MG63 (cell line): ENCODE measurements around the gene SSNA1. TPM values are rescaled to one million over a fixed set of nuclear protein-coding genes. Genes with fewer than 3 reads are reported as not detected.

ENCODE experiments used
- DNase-seq: peaks from one replicate; pipeline ENCODE4 v3.0.0-alpha.2; 2020
- H3K27me3 ChIP-seq: fragments of 250-450 bp; sonication (Bioruptor Pico); 2 replicates; pipeline ENCODE4 v1.5.1; 2020; ENCODE audit warnings: mild to moderate bottlenecking, moderate library complexity
- H3K36me3 ChIP-seq: fragments of 250-450 bp; sonication (Bioruptor Pico); 2 replicates; pipeline ENCODE4 v1.5.1; 2020; ENCODE audit warnings: mild to moderate bottlenecking, moderate library complexity
- H3K4me3 ChIP-seq: fragments of 250-450 bp; sonication (Bioruptor Pico); 2 replicates; pipeline ENCODE4 v1.5.1; 2020; ENCODE audit warnings: mild to moderate bottlenecking, moderate library complexity
- H3K9me3 ChIP-seq: fragments of 250-450 bp; sonication (Bioruptor Pico); 2 replicates; pipeline ENCODE4 v1.5.1; 2020; ENCODE audit warnings: mild to moderate bottlenecking, moderate library complexity
- total RNA-seq: library from RNA; depleted of rRNA; stranded (reverse); fragments of >200 nt; shearing (Covaris generic); gene quantifications from 2 replicates; pipeline ENCODE4 v1.2.3, GENCODE V29; 2014; ENCODE audit warnings: low replicate concordance

The SSNA1 gene
- total RNA-seq, 1 experiment from 2014 or later: 267 TPM

DNA sequence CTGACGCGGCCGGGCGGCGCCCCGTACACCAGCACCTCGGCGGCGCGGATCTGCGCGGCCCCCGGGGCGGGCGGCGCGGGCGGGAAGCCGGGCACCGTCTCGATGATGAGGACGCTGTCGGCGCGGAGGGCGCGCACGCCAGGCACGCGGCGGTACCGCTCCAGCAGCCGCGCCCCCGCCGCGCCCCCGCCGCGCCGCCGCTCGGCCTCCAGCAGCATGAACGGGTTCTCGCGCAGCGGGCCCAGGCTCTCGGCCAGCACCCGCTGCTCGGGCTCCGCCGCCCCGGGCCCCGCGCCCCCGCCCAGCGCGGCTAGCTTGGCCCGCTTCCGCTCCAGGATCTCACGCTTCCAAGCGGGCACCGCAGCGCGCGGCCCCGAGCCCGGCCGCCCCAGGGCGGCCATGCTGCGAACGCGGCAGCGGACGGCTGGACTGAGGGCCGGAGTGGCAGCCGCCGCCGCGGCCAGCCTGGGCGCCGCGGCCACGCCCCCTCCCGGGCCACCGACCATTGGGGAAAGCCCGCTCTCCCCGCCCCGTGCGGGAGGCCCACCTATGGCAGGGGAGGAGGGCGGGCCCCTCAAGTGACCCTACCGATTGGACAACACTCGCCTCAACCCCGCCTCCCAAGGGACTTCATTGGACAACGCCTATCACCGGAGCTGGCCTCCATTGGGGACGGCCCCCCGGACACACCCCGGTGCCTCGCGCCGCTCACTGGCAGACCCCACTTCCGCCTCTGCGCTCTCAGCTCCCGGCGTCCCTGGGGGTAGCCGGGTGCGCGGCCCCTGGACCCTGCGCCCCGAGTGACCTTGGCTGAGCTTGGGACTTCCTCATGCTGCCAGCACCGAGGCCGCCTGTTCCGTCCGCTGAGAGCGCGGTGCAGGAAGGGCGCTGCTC lies 12.1 kb downstream of the SSNA1 start, which contains the start of gene TPRN:
Gene TPRN (minus strand): TSS at position 431 of the 894 bp plus-strand sequence. CDS start 30 bp downstream, at position 401.
- peak; percentile 99 for DNase-seq
- H3K4me3 ChIP-seq: peak within 1 kb of the TSS; percentile 59
- no peaks in the 10 kb centered on the region for H3K9me3 ChIP-seq
- peaks cover 4% of the 10 kb centered on the region for H3K36me3 ChIP-seq
- H3K27me3 ChIP-seq: no peaks in the 10 kb centered on the region

DNA sequence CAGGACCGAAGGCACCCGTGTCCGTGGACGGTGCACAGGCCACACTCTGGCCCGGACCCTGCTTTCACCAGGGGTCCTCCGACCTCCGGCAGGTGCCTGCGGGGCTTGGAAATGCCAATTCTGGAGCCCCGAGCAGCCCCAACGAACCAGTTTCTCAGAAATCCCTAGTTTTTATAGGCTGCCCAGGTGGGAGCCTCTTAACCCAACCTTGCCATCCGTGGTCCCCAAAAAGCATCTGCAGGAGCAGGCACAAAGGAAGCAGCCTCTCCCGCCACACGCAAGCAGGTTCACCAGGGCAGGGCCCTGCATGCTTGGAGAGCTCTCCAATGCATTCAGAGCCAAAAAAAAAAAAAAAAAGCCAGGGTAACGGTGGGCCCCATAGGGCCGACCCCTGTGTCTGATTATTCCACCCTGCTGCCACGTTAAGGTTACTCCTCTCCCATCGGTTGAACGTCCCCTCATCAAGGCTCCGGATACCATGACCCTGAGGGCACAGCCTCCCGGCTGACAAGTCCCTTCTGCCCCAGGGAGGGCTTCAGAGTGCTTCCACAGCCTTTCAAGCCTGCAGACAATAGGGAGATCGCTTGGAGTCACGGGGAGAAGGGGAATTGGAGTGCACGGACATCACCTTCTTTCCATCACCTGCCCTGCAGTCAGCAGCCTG lies 12.9 kb downstream of the SSNA1 start:
- Histone ChIP-seq H3K27me3 (no peaks in the 10 kb centered on the region), H3K36me3 (peaks cover 4% of the 10 kb centered on the region), H3K4me3 (peak overlapping the region; percentile 59), H3K9me3 (no peaks in the 10 kb centered on the region)
- no peak for DNase-seq

DNA sequence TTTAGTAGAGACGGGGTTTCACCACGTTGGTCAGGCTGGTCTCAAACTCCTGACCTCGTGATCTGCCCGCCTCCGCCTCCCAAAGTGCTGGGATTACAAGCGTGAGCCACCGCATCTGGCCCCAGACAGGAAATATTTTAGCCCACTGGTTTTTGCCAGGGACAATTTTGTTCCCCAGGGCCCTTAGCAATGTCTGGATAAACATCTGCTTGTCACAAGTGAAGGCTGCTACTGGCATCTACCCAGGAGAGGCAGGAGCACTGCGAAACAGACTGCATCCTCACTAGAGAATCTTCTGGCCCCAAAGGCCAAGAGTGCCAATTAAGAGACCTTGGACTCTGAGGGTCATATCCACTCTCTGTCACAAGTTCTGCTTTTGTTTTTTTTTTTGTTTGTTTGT lies 14.5 kb downstream of the SSNA1 start:
- DNase-seq: no peak
- Histone ChIP-seq H3K9me3 (no peaks in the 10 kb centered on the region), H3K27me3 (no peaks in the 10 kb centered on the region), H3K36me3 (peaks cover 17% of the 10 kb centered on the region), H3K4me3 (no peak overlapping the region)

DNA sequence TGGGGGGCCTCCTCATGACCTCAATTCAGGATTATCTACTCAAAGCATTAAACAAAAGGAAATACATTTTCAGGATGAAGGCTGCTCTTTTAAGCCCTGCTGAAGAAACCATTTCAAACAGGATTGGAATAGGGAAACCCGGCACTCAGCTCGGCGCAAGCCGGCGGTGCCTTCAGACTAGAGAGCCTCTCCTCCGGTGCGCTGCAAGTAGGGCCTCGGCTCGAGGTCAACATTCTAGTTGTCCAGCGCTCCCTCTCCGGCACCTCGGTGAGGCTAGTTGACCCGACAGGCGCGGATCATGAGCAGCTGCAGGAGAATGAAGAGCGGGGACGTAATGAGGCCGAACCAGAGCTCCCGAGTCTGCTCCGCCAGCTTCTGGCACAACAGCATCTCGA lies 16.3 kb downstream of the SSNA1 start:
- no peak for DNase-seq
- Histone ChIP-seq H3K36me3 (peaks cover 17% of the 10 kb centered on the region), H3K27me3 (no peaks in the 10 kb centered on the region), H3K4me3 (peak overlapping the region; percentile 82), H3K9me3 (no peaks in the 10 kb centered on the region)

DNA sequence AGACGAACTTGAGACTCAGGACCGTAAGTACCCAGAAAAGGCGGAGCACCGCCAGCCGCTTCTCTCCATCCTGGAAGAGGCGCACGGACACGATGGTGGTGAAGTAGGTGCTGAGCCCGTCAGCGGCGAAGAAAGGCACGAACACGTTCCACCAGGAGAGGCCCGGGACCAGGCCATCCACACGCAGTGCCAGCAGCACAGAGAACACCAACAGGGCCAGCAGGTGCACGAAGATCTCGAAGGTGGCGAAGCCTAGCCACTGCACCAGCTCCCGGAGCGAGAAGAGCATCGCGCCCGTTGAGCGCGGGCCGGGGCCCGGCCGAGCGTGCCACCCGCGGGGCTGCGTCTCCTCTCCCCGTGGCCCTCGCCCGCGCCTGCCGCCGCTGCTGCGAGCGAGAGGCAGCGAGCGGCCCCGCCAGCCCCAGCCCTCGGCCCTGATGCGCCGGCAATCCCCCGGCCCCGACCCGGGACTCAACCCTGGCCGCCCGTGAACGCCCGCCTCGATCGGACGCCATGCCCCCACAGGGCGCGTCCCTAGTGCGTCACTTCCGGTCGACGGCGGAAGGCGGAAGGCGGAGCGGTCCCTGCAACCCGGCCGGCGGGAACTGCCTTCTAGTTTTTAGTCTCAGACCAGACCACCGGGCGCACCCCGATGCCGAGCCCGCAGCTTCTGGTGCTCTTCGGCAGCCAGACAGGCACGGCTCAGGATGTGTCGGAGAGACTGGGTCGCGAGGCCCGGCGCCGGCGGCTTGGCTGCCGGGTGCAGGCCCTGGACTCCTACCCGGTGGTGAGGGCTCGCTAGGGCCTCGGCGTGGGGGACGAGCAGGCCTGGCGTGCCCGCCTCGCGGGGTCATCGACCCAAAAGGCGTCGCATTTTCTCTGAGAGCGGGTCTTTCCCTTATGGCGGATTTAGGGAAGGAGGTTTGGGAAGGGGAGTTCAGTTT lies 16.9 kb downstream of the SSNA1 start, which contains the start of the genes NDOR1 and TMEM203:
Gene NDOR1 (plus strand): TSS at position 575 of the 944 bp plus-strand sequence. CDS start 78 bp downstream, at position 653.
Gene TMEM203 (minus strand): TSS at position 523 of the 944 bp plus-strand sequence. CDS start 234 bp downstream, at position 289.
- H3K27me3 ChIP-seq: no peaks in the 10 kb centered on the region
- H3K36me3 ChIP-seq: peaks cover 17% of the 10 kb centered on the region
- H3K9me3 ChIP-seq: no peaks in the 10 kb centered on the region
- DNase-seq: peak; percentile 90
- peak within 1 kb of the TSS; percentile 82 for H3K4me3 ChIP-seq

DNA sequence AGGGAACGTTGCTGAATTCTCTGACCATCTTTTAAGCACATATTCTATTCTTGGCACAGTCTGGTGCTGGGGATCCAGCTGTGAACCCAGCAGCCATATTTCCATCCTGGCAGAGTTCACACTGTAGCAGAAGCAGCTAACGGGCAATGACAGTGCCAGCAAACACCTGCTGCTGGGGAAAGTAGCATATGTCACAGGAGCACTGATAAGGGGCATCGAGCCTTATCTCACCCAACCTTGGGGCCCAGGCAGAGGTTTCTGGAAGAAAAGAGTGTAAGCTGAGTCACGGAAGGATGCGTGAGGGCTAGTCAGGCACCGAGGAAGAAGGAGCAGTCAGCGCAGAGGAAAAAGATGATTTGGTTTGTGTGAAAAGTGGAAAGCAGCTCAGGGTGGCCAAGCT lies 18.1 kb downstream of the SSNA1 start:
- H3K9me3 ChIP-seq: no peaks in the 10 kb centered on the region
- no peak for DNase-seq
- H3K27me3 ChIP-seq: no peaks in the 10 kb centered on the region
- H3K36me3 ChIP-seq: peaks cover 17% of the 10 kb centered on the region
- H3K4me3 ChIP-seq: peak overlapping the region; percentile 82

DNA sequence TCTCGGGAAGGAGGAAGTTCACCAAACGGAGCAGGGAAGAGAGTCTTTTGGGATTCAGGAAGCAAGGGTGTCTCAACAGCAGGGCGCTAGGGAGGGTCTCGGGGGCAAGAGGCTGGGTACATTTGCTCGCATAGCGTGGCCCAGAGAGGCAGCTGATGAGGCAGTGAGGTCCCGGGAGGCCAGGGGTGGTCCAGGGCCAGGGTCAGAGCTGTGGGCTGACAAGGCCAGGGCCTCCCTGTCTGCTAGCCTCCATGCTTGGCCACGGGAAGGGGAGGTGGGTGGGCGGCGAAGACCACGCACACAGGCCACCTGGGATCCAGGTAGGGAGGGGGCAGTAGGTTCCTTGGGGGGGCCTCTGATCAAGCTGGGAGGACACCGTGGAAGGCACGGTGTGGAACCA lies 23.1 kb downstream of the SSNA1 start:
- peaks cover 13% of the 10 kb centered on the region for H3K36me3 ChIP-seq
- H3K27me3 ChIP-seq: no peaks in the 10 kb centered on the region
- no peak for DNase-seq
- no peaks in the 10 kb centered on the region for H3K9me3 ChIP-seq
- H3K4me3 ChIP-seq: no peak overlapping the region

DNA sequence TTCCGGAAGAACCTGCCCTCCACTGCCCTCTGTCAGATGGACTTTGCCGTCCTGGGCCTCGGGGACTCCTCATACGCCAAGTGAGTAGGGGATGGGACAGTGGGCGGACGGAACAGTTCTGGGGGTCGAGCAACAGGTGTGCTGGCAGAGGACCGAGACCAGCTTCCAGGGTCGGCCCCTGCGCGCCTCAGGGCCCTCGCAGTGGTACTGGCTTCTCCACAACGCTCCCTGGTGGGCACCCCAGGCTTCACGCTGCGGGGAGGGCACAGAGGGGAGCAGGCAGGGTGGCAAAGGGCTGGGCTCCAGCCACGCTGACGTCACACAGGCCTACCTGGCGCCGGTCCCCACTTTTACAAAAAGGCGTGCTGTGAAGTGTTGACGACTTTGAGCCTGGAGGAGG lies 24.0 kb downstream of the SSNA1 start:
- Histone ChIP-seq H3K4me3 (no peak overlapping the region), H3K27me3 (no peaks in the 10 kb centered on the region), H3K36me3 (peaks cover 5% of the 10 kb centered on the region), H3K9me3 (no peaks in the 10 kb centered on the region)
- DNase-seq: no peak

DNA sequence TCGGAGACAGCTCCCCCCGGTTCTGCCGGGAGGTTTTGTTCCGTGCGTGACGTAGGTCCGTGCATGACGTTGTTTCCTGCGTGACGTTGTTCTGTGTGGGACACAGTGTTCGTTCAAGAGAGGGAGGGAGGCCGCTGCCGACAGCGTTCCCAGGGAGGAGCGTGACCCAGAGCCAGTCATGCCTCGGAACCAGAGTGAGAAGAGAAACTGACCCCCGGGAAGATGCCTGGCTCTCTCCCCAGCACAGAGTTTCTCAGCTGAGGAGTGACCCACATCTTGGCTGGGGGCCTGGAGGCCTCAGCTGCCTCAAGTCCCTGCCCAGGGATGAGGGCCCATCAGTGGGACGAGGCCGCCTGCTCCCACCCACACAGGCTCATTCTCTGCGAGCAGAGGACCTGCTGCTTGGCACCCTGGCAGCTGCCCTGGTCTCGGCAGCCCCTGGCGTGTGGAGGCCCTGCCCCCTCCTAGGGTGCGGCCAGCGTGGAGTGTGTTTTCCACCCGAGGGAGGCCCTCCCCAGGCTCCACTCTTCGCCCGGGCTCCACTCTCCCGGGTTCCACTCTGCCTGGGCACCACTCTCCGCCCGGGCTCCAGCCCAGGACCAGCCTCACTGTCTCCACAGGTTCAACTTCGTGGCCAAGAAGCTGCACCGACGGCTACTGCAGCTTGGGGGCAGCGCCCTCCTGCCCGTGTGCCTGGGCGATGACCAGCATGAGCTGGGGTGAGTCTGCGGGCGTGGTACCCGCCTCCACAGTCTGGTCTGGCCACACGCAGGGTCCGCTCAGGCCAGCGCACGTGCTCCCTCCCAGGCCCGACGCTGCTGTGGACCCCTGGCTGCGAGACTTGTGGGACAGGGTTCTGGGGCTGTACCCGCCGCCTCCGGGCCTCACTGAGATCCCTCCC lies 24.9 kb downstream of the SSNA1 start:
- Histone ChIP-seq H3K36me3 (peaks cover 2% of the 10 kb centered on the region; the same call in 1 of the 2 replicates), H3K4me3 (no peak overlapping the region), H3K27me3 (no peaks in the 10 kb centered on the region), H3K9me3 (no peaks in the 10 kb centered on the region)
- no peak for DNase-seq

DNA sequence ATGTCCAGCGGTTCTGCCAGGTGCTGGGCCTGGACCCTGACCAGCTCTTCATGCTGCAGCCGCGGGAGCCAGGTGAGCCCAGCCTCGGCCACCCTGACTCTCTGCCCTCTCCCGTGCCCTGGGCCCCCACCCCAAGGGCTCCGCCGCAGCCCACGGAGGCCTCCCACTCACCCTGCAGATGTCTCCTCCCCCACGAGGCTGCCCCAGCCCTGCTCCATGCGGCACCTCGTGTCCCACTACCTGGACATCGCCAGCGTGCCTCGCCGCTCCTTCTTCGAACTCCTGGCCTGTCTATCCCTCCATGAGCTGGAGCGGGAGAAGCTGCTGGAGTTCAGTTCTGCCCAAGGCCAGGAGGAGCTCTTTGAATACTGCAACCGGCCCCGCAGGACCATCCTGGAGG lies 26.1 kb downstream of the SSNA1 start:
- no peak for DNase-seq
- H3K36me3 ChIP-seq: peaks cover 2% of the 10 kb centered on the region; the same call in 1 of the 2 replicates
- H3K27me3 ChIP-seq: no peaks in the 10 kb centered on the region
- H3K4me3 ChIP-seq: no peak overlapping the region
- no peaks in the 10 kb centered on the region for H3K9me3 ChIP-seq

DNA sequence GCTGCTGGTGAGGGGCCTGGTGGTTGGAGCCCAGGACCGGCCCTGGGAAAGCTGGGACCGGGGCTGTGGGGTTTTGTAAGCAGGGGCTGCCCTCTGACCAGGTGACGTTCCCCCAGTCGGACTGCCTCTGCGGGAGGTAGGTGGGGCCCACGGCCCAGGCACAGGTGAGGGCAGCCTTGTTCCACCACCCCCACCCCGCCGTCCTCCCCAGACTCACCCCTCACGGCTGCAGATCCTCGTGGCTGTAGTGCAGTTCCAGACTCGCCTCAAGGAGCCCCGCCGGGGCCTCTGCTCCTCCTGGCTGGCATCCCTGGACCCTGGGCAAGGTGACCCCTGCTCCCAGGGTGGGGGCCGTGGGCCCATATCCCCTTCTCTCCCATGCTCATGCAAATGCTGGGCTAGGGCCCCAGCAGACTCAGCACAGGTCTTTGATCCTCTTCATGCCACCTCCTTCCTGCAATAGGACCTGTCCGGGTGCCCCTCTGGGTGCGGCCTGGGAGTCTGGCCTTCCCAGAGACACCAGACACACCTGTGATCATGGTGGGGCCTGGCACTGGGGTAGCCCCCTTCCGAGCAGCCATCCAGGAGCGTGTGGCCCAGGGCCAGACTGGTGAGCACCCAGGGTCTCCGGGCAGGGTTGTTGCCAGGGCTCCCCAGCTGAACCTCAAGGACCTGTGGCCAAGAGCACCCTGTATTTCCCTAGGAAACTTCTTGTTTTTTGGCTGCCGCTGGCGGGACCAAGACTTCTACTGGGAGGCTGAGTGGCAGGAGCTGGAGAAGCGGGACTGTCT lies 26.9 kb downstream of the SSNA1 start:
- no peaks in the 10 kb centered on the region for H3K27me3 ChIP-seq
- no peak overlapping the region for H3K4me3 ChIP-seq
- H3K36me3 ChIP-seq: peaks cover 2% of the 10 kb centered on the region; the same call in 1 of the 2 replicates
- no peak for DNase-seq
- no peaks in the 10 kb centered on the region for H3K9me3 ChIP-seq

DNA sequence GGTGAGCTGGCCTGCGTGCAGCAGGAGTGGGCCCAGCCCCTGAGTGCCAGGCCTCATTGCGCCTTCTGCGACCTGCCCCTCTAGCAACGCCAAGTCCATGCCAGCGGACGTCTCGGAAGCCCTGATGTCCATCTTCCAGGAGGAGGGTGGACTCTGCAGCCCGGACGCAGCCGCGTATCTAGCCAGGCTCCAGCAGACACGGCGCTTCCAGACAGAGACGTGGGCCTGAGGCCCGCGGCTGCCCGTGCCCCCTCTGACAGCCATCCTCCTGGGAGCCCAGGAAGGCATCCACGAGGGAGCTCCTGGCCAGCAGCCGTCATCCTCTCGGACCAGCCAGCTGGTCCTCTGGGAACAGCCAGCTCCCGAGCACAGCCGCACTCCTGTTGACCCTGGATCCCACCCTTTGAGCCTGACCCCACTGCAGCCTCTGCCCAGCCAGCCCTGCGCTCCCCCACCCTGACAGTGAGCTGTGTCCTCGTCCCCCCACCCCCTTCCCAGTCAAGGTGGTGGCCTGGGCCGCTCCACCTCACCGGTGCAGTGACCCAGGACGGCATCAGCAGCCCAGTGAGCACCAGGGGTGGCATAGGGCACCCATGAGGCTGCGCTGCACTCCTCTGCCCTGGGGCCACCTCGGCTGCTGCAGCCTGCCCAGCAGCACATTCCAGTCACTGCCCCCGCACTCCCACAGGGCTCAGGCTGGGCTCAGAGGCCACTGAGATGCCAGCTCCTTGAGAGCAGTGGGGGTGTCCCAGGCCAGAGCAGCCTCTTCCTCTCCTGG lies 27.9 kb downstream of the SSNA1 start:
- no peak for DNase-seq
- no peaks in the 10 kb centered on the region for H3K9me3 ChIP-seq
- H3K4me3 ChIP-seq: no peak overlapping the region
- no peaks in the 10 kb centered on the region for H3K27me3 ChIP-seq
- H3K36me3 ChIP-seq: peaks cover 2% of the 10 kb centered on the region; the same call in 1 of the 2 replicates

DNA sequence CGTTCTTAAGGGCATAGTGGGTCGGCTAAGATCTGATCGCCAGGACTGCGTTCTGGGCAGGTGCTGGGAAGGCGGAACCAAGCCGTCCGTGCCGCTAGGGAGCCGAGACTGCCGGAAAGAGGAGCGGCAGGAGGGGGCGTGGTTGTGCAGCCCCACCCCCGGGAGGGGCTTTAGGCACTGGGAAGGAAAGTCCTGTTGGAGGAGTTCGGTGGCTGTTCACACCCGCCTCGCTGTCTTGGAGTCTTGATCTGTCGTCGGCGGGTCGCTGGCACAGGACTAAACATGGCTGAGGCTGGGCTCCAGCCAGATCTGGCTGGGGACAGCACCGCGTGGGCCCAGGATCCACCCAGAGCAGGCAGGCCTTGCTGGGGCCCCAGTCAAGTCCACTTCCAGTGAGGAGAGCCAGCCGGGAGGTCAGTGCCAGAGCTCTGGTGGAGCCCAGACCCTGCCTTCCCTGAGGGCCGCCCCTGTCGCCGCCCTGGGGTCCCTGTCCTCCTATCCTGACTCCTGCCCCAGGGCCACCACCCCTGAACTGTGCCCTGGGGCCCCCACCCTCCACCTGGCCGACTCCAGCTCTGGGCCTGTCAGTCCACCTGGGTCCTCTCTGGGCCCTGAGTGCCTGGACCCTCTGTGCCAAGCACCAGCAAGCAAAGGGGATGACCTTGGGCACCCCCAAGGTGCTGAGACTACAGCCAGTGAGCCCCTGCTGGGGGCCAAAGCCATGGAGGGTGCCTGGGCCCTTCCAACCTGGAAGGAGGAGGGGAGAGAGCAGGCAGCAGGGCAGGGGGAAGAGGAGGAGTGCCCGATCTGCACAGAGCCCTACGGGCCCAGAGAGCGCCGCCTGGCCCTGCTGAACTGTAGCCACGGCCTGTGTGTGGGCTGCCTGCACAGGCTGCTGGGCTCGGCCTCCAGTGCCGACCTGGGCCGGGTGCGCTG lies 29.1 kb downstream of the SSNA1 start:
- no peaks in the 10 kb centered on the region for H3K27me3 ChIP-seq
- no peak for DNase-seq
- H3K4me3 ChIP-seq: no peak overlapping the region

More for the DNA sequence above, 29.1 kb downstream of the SSNA1 start:
- peaks cover 2% of the 10 kb centered on the region; the same call in 1 of the 2 replicates for H3K36me3 ChIP-seq
- H3K9me3 ChIP-seq: no peaks in the 10 kb centered on the region
